ENCODE results near the gene DOLPP1.
A peak's percentile ranks its signal among the peaks of the same experiment; 100 is the strongest.

The DOLPP1 gene

GRCh38 chr9:129068990-129069861 is 11.7 kb upstream of the DOLPP1 start:
- Histone ChIP-seq H3K4me3 (ENCODE audit: low read length) (no peak overlapping the region), H3K9ac (ENCODE audit: low read depth, low read length) (no peak overlapping the region), H3K27ac (ENCODE audit: low read length) (no peak overlapping the region)

GRCh38 chr9:129069862-129070641 is 10.9 kb upstream of the DOLPP1 start:
- H3K27me3 ChIP-seq (ENCODE audit: insufficient read depth, low read length), result no peaks in the 10 kb centered on the region
- H3K9me3 ChIP-seq (ENCODE audit: insufficient read depth, low read depth, low read length), result no peaks in the 10 kb centered on the region
- peaks cover 30% of the 10 kb centered on the region for H3K36me3 ChIP-seq (ENCODE audit: insufficient read depth, low read depth, low read length)
- no peak overlapping the region for H3K27ac ChIP-seq (ENCODE audit: low read length)
- peaks cover 10% of the 10 kb centered on the region for H3K4me1 ChIP-seq (ENCODE audit: insufficient read depth, low read length)
- 0 out of 2 replicates have a peak overlapping the region, but pooled peaks have one; percentile 15 for H3K9ac ChIP-seq (ENCODE audit: low read depth, low read length)
- H3K4me3 ChIP-seq (ENCODE audit: low read length), result no peak overlapping the region

More at GRCh38 chr9:129068990-129069861, 11.7 kb upstream of the DOLPP1 start:
- Histone ChIP-seq H3K9me3 (ENCODE audit: insufficient read depth, low read depth, low read length) (no peaks in the 10 kb centered on the region), H3K4me1 (ENCODE audit: insufficient read depth, low read length) (peaks cover 10% of the 10 kb centered on the region), H3K36me3 (ENCODE audit: insufficient read depth, low read depth, low read length) (peaks cover 38% of the 10 kb centered on the region), H3K27me3 (ENCODE audit: insufficient read depth, low read length) (no peaks in the 10 kb centered on the region)

GRCh38 chr9:129070696-129071525 is 10.0 kb upstream of the DOLPP1 start:
- H3K9me3 ChIP-seq (ENCODE audit: insufficient read depth, low read depth, low read length), result no peaks in the 10 kb centered on the region
- H3K36me3 ChIP-seq (ENCODE audit: insufficient read depth, low read depth, low read length), result peaks cover 23% of the 10 kb centered on the region
- peak overlapping the region; percentile 73 for H3K27ac ChIP-seq (ENCODE audit: low read length)
- H3K27me3 ChIP-seq (ENCODE audit: insufficient read depth, low read length), result no peaks in the 10 kb centered on the region
- H3K9ac ChIP-seq (ENCODE audit: low read depth, low read length), result peak overlapping the region; percentile 56; the same call in 1 of the 2 replicates
- H3K4me3 ChIP-seq (ENCODE audit: low read length), result no peak overlapping the region
- H3K4me1 ChIP-seq (ENCODE audit: insufficient read depth, low read length), result peaks cover 10% of the 10 kb centered on the region

GRCh38 chr9:129071526-129072126 is 9.3 kb upstream of the DOLPP1 start:
- peaks cover 21% of the 10 kb centered on the region for H3K36me3 ChIP-seq (ENCODE audit: insufficient read depth, low read depth, low read length)
- no peaks in the 10 kb centered on the region for H3K27me3 ChIP-seq (ENCODE audit: insufficient read depth, low read length)
- H3K4me1 ChIP-seq (ENCODE audit: insufficient read depth, low read length), result peaks cover 10% of the 10 kb centered on the region
- peak overlapping the region; percentile 56; the same call in 1 of the 2 replicates for H3K9ac ChIP-seq (ENCODE audit: low read depth, low read length)
- H3K4me3 ChIP-seq (ENCODE audit: low read length), result peak overlapping the region; percentile 25; the same call in 1 of the 2 replicates
- peak overlapping the region; percentile 73 for H3K27ac ChIP-seq (ENCODE audit: low read length)
- no peaks in the 10 kb centered on the region for H3K9me3 ChIP-seq (ENCODE audit: insufficient read depth, low read depth, low read length)

- Histone ChIP-seq H3K36me3 (ENCODE audit: insufficient read depth, low read depth, low read length) (peaks cover 18% of the 10 kb centered on the region), H3K9ac (ENCODE audit: low read depth, low read length) (no peak overlapping the region), H3K4me3 (ENCODE audit: low read length) (peak overlapping the region; percentile 25; the same call in 1 of the 2 replicates), H3K9me3 (ENCODE audit: insufficient read depth, low read depth, low read length) (no peaks in the 10 kb centered on the region), H3K4me1 (ENCODE audit: insufficient read depth, low read length) (peaks cover 10% of the 10 kb centered on the region), H3K27me3 (ENCODE audit: insufficient read depth, low read length) (no peaks in the 10 kb centered on the region), H3K27ac (ENCODE audit: low read length) (no peak overlapping the region)
Observed at GRCh38 chr9:129072171-129072570, 8.7 kb upstream of the DOLPP1 start.

- peaks cover 6% of the 10 kb centered on the region; the same call in 1 of the 2 replicates for H3K36me3 ChIP-seq (ENCODE audit: insufficient read depth, low read depth, low read length)
- peaks cover 10% of the 10 kb centered on the region for H3K4me1 ChIP-seq (ENCODE audit: insufficient read depth, low read length)
- no peaks in the 10 kb centered on the region for H3K27me3 ChIP-seq (ENCODE audit: insufficient read depth, low read length)
- H3K9me3 ChIP-seq (ENCODE audit: insufficient read depth, low read depth, low read length), result no peaks in the 10 kb centered on the region
- H3K4me3 ChIP-seq (ENCODE audit: low read length), result no peak overlapping the region
- no peak overlapping the region for H3K27ac ChIP-seq (ENCODE audit: low read length)
- H3K9ac ChIP-seq (ENCODE audit: low read depth, low read length), result no peak overlapping the region
Observed at GRCh38 chr9:129073404-129073803, 7.5 kb upstream of the DOLPP1 start.

GRCh38 chr9:129074106-129074505 is 6.8 kb upstream of the DOLPP1 start:
- Histone ChIP-seq H3K4me3 (ENCODE audit: low read length) (no peak overlapping the region), H3K9me3 (ENCODE audit: insufficient read depth, low read depth, low read length) (no peaks in the 10 kb centered on the region), H3K27ac (ENCODE audit: low read length) (no peak overlapping the region), H3K9ac (ENCODE audit: low read depth, low read length) (no peak overlapping the region), H3K27me3 (ENCODE audit: insufficient read depth, low read length) (no peaks in the 10 kb centered on the region), H3K4me1 (ENCODE audit: insufficient read depth, low read length) (peaks cover 10% of the 10 kb centered on the region), H3K36me3 (ENCODE audit: insufficient read depth, low read depth, low read length) (no peaks in the 10 kb centered on the region; the same call in 1 of the 2 replicates)

- no peaks in the 10 kb centered on the region for H3K27me3 ChIP-seq (ENCODE audit: insufficient read depth, low read length)
- H3K36me3 ChIP-seq (ENCODE audit: insufficient read depth, low read depth, low read length), result no peaks in the 10 kb centered on the region
- H3K4me1 ChIP-seq (ENCODE audit: insufficient read depth, low read length), result peaks cover 7% of the 10 kb centered on the region; the same call in 1 of the 2 replicates
- no peaks in the 10 kb centered on the region for H3K9me3 ChIP-seq (ENCODE audit: insufficient read depth, low read depth, low read length)
- H3K4me3 ChIP-seq (ENCODE audit: low read length), result no peak overlapping the region
- no peak overlapping the region for H3K9ac ChIP-seq (ENCODE audit: low read depth, low read length)
- H3K27ac ChIP-seq (ENCODE audit: low read length), result no peak overlapping the region
Observed at GRCh38 chr9:129075996-129076639, 4.8 kb upstream of the DOLPP1 start.

- Histone ChIP-seq H3K9me3 (ENCODE audit: insufficient read depth, low read depth, low read length) (no peaks in the 10 kb centered on the region), H3K4me3 (ENCODE audit: low read length) (no peak overlapping the region), H3K4me1 (ENCODE audit: insufficient read depth, low read length) (peaks cover 3% of the 10 kb centered on the region; the same call in 1 of the 2 replicates), H3K27ac (ENCODE audit: low read length) (no peak overlapping the region), H3K9ac (ENCODE audit: low read depth, low read length) (no peak overlapping the region), H3K36me3 (ENCODE audit: insufficient read depth, low read depth, low read length) (no peaks in the 10 kb centered on the region), H3K27me3 (ENCODE audit: insufficient read depth, low read length) (no peaks in the 10 kb centered on the region)
Observed at GRCh38 chr9:129076640-129077037, 4.3 kb upstream of the DOLPP1 start.

- no peaks in the 10 kb centered on the region for H3K36me3 ChIP-seq (ENCODE audit: insufficient read depth, low read depth, low read length)
- no peaks in the 10 kb centered on the region for H3K27me3 ChIP-seq (ENCODE audit: insufficient read depth, low read length)
- H3K4me3 ChIP-seq (ENCODE audit: low read length), result no peak overlapping the region
- H3K27ac ChIP-seq (ENCODE audit: low read length), result no peak overlapping the region
- H3K9ac ChIP-seq (ENCODE audit: low read depth, low read length), result no peak overlapping the region
- H3K4me1 ChIP-seq (ENCODE audit: insufficient read depth, low read length), result peaks cover 5% of the 10 kb centered on the region; the same call in 1 of the 2 replicates
- H3K9me3 ChIP-seq (ENCODE audit: insufficient read depth, low read depth, low read length), result no peaks in the 10 kb centered on the region
Observed at GRCh38 chr9:129077236-129077635, 3.7 kb upstream of the DOLPP1 start.
